GM18867 (cell line): Measurements from ENCODE around the gene OR5H6.
A peak's percentile ranks its signal among the peaks of the same experiment; 100 is the strongest.
"Not testable (repeated sequence)": the region's sequence is repeated elsewhere in the genome, so short reads cannot be mapped to it uniquely, and the experiment has no call there.

Source experiments
- ATAC-seq: cut with Tn5 transposase; IDR thresholded peaks from one replicate; pipeline ENCODE4 v1.9.1; 2021; ENCODE audit warnings: mild to moderate bottlenecking, moderate library complexity; ENCODE audit not compliant: unreplicated experiment

The OR5H6 gene

DNA sequence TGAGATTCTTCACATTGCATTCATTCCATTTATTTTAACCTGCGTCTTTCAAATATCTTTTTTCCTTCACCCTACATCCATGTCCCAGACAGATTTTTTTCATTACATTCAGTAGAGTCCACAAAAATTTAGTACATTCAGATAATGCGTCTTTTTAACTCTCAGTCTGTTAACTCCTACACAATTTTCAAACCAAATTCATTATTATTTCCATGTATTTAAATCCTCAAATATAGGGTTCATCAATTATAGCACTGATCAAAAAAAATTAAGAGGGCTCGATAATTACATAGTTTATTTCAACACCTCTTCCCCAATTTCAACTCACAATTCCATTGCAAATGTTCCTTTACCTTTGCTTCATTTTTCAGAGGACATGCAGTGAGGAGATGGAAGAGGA lies at the start of gene OR5H6:
TSS of gene OR5H6 (plus strand) at position 301 of the 400 bp plus-strand sequence. CDS start at position 390, 89 bp downstream.
- ATAC-seq: no peak

- no peak for ATAC-seq
Observed at GRCh38 chr3:98215051-98215450, 49.0 kb upstream of the OR5H6 start.

DNA sequence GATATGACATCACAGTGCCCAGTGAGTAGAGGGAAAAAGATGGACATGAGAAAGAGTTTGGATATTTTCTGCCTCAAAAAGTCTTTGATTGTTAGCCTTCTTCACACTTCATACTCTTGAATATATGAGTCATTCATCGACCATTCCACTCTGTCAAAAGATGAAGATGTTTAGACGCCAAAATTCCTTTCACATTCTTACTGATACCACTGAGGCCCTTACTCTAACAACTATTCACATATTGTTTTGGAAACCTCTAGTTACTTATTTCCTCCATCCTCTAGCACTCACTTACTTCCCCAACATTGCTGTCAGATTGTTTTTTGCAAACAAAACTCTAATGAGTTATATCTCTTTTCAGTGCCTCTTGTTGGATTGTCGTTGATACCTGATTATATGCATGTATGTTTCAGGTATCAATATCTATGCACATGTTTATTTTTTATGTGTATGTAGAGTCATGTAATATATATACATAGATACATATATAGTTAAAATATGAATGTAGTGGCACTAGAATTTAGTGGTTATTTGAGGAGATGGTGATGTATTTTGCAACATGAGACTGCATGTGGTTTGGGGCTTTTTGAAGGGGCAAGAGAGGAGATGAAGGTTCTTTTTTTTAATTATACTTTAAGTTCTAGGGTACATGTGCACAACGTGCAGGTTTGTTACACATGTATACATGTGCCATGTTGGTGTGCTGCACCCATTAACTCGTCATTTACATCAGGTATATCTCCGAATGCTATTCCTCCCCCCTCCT lies 40.0 kb upstream of the OR5H6 start:
- peak; percentile 38 for ATAC-seq

GRCh38 chr3:98232489-98232888 lies 31.6 kb upstream of the OR5H6 start:
- peak; percentile 42 for ATAC-seq

GRCh38 chr3:98233468-98233867 lies 30.6 kb upstream of the OR5H6 start:
- peak; percentile 70 for ATAC-seq

- peak; percentile 58 for ATAC-seq
Observed at GRCh38 chr3:98240131-98240530, 23.9 kb upstream of the OR5H6 start.

DNA sequence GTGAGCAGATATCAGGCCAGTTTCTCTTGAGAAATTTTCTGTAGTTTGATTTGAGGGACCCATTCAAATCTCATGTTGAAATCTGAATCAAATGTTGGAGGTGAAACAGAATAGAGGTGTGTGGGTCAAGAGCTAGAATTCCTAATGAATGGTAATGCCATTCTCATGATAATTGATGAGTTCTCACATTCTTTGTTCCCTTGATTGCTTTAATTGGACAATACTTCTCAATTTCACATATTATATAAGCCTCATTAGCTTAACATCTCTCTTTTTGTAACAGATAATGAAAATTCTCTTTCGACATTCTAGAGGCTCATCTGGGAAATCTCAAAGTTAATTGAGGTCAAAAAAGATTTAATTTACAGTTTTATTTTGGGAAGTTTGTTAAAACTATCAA lies 21.9 kb upstream of the OR5H6 start:
- no peak for ATAC-seq

- no peak for ATAC-seq
Observed at GRCh38 chr3:98243843-98244242, 20.2 kb upstream of the OR5H6 start.

DNA sequence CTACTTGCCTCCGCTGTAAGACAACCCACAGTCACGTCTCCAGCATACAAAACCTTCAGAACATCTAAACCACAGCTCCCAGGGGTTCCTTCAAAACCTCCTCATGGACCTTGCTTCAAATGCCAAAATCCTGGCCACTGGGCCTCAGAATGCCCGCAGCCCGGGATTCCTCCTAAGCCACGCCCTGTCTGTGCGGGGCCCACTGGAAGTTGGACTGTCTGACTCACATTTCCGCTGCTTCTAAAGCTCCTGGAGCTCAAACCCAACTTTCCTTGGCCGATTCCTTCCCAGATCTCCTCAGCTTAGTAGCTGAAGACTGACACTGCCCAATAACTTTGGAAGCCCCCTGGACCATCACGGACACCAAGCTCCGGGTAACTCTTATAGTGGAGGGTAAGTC lies 17.9 kb upstream of the OR5H6 start:
- ATAC-seq: no peak

GRCh38 chr3:98256026-98256425 lies 8.0 kb upstream of the OR5H6 start:
- ATAC-seq: not testable (repeated sequence)

- ATAC-seq: no peak
Observed at GRCh38 chr3:98259707-98260106, 4.3 kb upstream of the OR5H6 start.

DNA sequence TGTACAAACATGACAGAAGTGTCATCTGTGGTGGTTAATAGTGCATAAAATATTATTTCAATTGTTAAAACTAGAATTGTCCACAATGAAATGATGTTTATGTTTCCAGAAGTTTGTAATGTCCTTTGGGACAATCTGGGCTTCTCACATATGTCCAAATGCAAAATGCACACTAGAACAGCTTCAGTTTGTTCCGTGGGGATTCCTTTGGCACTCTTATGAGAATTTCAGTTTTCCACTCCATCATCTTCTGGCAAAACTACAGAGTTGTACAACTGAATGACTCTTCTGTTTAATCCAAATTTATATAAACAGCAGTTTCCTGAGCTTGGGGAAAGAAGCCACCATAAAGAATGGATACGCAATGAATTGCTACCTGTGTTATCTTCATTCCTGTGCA lies 2.0 kb upstream of the OR5H6 start:
- no peak for ATAC-seq

- ATAC-seq: no peak
Observed at GRCh38 chr3:98269846-98270245, 5.8 kb downstream of the OR5H6 start.

DNA sequence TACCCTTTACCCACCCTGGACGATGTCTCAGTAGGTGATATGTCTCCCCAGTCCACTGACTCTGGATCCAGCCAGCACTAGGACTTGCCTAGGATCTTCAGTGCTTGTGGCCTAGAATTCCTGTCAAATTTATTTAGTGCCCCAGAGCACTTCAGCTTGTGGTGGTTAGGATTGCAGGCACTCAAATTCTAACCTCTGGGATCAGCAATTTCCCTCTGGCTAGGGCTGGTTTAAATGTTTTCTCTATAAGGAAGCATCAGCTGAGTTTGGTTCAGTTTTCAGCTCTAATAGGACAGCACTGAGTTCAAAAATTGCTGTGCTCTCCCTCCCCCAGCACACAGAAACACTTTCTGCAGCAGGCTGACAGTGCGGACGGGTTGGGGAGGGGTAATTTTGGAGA lies 8.1 kb downstream of the OR5H6 start:
- no peak for ATAC-seq

- no peak for ATAC-seq
Observed at GRCh38 chr3:98274914-98275313, 10.9 kb downstream of the OR5H6 start.

DNA sequence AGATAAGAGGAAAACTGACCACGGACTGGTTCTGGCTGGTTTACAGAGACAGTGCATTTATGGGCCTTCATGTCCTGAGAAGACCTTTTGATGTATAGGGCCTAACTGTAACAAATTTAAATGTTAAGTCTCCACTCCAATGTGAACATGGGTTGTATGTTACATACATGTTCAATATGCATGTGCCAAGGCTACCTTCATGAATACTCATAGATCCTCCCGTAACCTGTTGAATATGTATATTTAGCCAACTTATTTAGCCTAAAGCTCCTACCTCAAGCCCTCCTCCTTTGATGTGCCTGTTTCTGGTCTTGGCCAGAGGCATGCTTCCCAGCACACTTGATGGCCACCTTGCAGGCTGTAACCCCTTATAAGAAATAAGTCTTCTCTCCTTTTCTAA lies 18.2 kb downstream of the OR5H6 start, which contains the start of gene OR5H2:
TSS of gene OR5H2 (plus strand) at position 301 of the 400 bp plus-strand sequence. CDS start 398 bp downstream, outside the sequence.
- no peak for ATAC-seq

GRCh38 chr3:98290916-98291315 lies 26.9 kb downstream of the OR5H6 start:
- no peak for ATAC-seq

- no peak for ATAC-seq
Observed at GRCh38 chr3:98291332-98291957, 27.4 kb downstream of the OR5H6 start.
